Naive B cell (primary cell): ENCODE measurements around the gene SHB. TPM values are rescaled to one million over a fixed set of nuclear protein-coding genes. Genes with fewer than 3 reads are reported as not detected.
A peak's percentile ranks its signal among the peaks of the same experiment; 100 is the strongest.

ENCODE experiments used
- ATAC-seq, 2 donors: fragments of 150-1000 bp; cut with Tn5 transposase; 2 replicates each; pipeline ENCODE4 v1.10.0; 2021; ENCODE audit warnings: low read depth in 2 of 2, mild to moderate bottlenecking in 2 of 2, moderate library complexity in 2 of 2
- DNase-seq: peaks from one replicate; pipeline ENCODE4 v3.0.0; 2022
- H3K27ac Mint-ChIP-seq, 6 donors: one replicate each; pipeline ENCODE4 v1.8.0; 2020 to 2022; ENCODE audit warnings: mild to moderate bottlenecking in 6 of 6, mixed read lengths in 6 of 6, moderate library complexity in 5 of 6, inconsistent platforms in 2 of 6
- H3K27me3 Mint-ChIP-seq, 3 donors: one replicate each; pipeline ENCODE4 v1.8.0; 2021 to 2022; ENCODE audit warnings: mixed read lengths in 3 of 3, mild to moderate bottlenecking in 1 of 3
- H3K36me3 Mint-ChIP-seq, 2 donors: one replicate each; pipeline ENCODE4 v1.8.0; 2020 to 2022; ENCODE audit warnings: mixed read lengths in 2 of 2, inconsistent platforms in 1 of 2, mild to moderate bottlenecking in 1 of 2
- H3K4me1 Mint-ChIP-seq, 3 donors: one replicate each; pipeline ENCODE4 v1.8.0; 2020 to 2022; ENCODE audit warnings: mixed read lengths in 3 of 3, inconsistent platforms in 1 of 3, mild to moderate bottlenecking in 1 of 3, moderate library complexity in 1 of 3
- H3K4me3 Mint-ChIP-seq, 8 donors: one replicate each; pipeline ENCODE4 v1.8.0; 2020 to 2022; ENCODE audit warnings: mild to moderate bottlenecking in 8 of 8, mixed read lengths in 8 of 8, moderate library complexity in 8 of 8, inconsistent platforms in 2 of 8
- H3K9me3 Mint-ChIP-seq, 7 donors: one replicate each; pipeline ENCODE4 v1.8.0; 2020 to 2022; ENCODE audit warnings: mixed read lengths in 7 of 7, mild to moderate bottlenecking in 5 of 7, inconsistent platforms in 2 of 7, moderate library complexity in 1 of 7
- polyA plus RNA-seq, 6 donors: library from polyadenylated mRNA; unstranded; fragments of 300-500 nt; fragmentation: Illumina TruSeq; gene quantifications; one replicate each; pipeline ENCODE4 v1.2.3, GENCODE V29; 2021; ENCODE audit warnings: low read depth in 6 of 6

The SHB gene
- polyA plus RNA-seq, 6 donors from 2014 or later, result 0.17 to 0.55 (median 0.27) TPM

DNA sequence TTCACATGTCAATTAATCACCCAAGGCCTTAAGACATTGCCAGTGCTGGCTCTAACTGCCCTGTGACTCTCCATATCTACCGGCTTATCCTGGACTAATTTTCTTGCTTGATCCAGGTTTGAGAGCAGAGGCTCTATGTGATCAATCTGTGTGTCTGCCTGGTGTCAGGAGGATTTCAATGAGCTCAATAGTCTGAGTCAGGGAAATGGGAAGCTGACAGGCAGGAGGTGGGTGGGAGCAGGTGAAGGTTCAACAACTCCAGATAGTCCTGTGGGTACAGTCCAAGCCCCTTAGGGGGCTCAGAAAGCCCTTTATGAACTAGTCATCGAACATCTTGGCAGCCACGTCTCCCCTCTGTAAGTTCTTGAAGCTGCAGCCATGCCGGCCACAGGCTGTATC is 72.2 kb downstream of the SHB start:
- H3K36me3 Mint-ChIP-seq, result no peaks in the 10 kb centered on the region
- H3K27ac Mint-ChIP-seq, result no peak overlapping the region
- no peaks in the 10 kb centered on the region for H3K9me3 Mint-ChIP-seq
- H3K4me1 Mint-ChIP-seq, result peaks cover 10 to 26% (median 19%) of the 10 kb centered on the region in 3 donors
- DNase-seq, result no peak
- H3K27me3 Mint-ChIP-seq, result peaks cover 8 to 18% (median 12%) of the 10 kb centered on the region in 3 donors
- no peak overlapping the region for H3K4me3 Mint-ChIP-seq
- no peak for ATAC-seq

GRCh38 chr9:37995961-37996818 is 72.8 kb downstream of the SHB start:
- H3K4me3 Mint-ChIP-seq, result no peak overlapping the region
- H3K27me3 Mint-ChIP-seq, result peaks cover 8 to 18% (median 12%) of the 10 kb centered on the region in 3 donors
- ATAC-seq (no peak), DNase-seq (no peak)
- no peaks in the 10 kb centered on the region for H3K36me3 Mint-ChIP-seq
- H3K9me3 Mint-ChIP-seq, result no peaks in the 10 kb centered on the region
- no peak overlapping the region for H3K27ac Mint-ChIP-seq
- H3K4me1 Mint-ChIP-seq, result peaks cover 10 to 26% (median 19%) of the 10 kb centered on the region in 3 donors

GRCh38 chr9:37995348-37995737 is 73.7 kb downstream of the SHB start:
- H3K4me1 Mint-ChIP-seq, result peaks cover 10 to 26% (median 19%) of the 10 kb centered on the region in 3 donors
- H3K9me3 Mint-ChIP-seq, result no peaks in the 10 kb centered on the region
- H3K4me3 Mint-ChIP-seq, result no peak overlapping the region
- peaks cover 8 to 18% (median 12%) of the 10 kb centered on the region in 3 donors for H3K27me3 Mint-ChIP-seq
- DNase-seq (no peak), ATAC-seq (no peak)
- no peaks in the 10 kb centered on the region for H3K36me3 Mint-ChIP-seq
- peak overlapping the region in 1 of 6 donors; percentile 81 for H3K27ac Mint-ChIP-seq

DNA sequence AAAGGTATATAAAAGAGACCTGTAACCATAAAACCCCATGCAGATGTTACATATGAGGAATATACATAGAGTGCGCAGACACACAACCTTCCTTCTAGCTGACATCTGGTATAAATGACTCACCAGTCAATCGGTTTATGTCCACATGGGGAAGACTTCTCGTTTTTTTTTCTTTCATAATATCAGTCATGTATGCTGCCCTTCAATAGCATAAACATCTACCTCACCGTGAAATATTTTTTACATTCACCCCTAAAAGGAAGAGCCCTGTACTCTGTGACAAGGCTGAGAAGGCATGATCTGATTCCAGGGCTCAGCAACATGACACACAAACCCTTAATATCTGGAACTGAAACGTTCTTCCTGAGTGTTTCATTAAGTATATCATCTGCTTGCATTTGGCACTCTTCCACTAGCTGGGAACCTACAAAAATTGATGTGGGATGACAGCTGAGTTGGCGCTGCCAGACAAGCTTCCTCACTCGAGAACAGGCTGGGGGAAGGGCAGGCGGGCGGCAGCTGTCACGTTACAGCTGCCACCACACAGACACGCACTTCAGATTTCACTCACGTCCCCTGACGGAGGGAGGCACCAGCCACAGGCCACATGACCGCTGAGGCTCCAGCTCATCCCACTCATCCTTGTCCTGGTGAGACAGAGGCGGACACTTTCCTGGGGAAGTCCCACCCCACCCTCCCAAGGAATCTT is 74.2 kb downstream of the SHB start:
- peak overlapping the region in 2 of 6 donors; percentile 39 to 63 for H3K27ac Mint-ChIP-seq

DNA sequence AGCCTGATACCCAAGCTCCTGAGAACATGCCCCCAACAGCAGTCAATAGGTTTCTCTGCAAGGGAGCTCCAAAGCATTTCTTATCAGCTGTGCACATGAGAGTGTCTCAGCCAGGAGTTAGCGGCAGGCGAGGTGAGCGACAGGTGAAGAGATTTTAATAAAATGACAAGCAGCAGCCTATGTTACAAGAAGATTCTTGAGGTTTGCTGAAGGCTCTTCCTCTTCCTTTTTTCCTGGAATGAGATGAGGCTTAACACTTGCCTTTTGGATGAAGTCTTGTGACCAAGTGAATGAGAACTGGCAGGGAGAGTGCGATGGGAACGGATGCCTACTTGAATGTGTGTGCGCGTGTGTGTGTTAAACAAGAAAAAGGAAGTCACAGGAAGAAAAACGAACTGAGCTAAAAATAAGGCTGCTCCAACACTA is 76.1 kb downstream of the SHB start:
- peaks cover 8 to 18% (median 12%) of the 10 kb centered on the region in 3 donors for H3K27me3 Mint-ChIP-seq
- no peak overlapping the region for H3K4me3 Mint-ChIP-seq
- no peak for DNase-seq
- peak overlapping the region in 1 of 6 donors; percentile 18 for H3K27ac Mint-ChIP-seq
- H3K9me3 Mint-ChIP-seq, result no peaks in the 10 kb centered on the region
- H3K4me1 Mint-ChIP-seq, result peaks cover 8 to 26% (median 19%) of the 10 kb centered on the region in 3 donors
- no peak for ATAC-seq
- H3K36me3 Mint-ChIP-seq, result no peaks in the 10 kb centered on the region

More for the DNA sequence above, 74.2 kb downstream of the SHB start:
- ATAC-seq, result peak; percentile 49
- Mint-ChIP-seq H3K4me3 (no peak overlapping the region), H3K9me3 (no peaks in the 10 kb centered on the region), H3K27me3 (peaks cover 8 to 18% (median 12%) of the 10 kb centered on the region in 3 donors), H3K4me1 (peaks cover 8 to 26% (median 19%) of the 10 kb centered on the region in 3 donors), H3K36me3 (no peaks in the 10 kb centered on the region)
- peak; percentile 5 for DNase-seq

- no peaks in the 10 kb centered on the region for H3K36me3 Mint-ChIP-seq
- peaks cover 8 to 18% (median 8%) of the 10 kb centered on the region in 3 donors for H3K27me3 Mint-ChIP-seq
- no peak overlapping the region for H3K27ac Mint-ChIP-seq
- no peak overlapping the region for H3K4me3 Mint-ChIP-seq
- ATAC-seq (no peak), DNase-seq (no peak)
- no peaks in the 10 kb centered on the region for H3K9me3 Mint-ChIP-seq
- peaks cover 5 to 21% (median 19%) of the 10 kb centered on the region in 3 donors for H3K4me1 Mint-ChIP-seq
These were observed 78.5 kb downstream of the SHB start for GRCh38 chr9:37990404-37991015.

DNA sequence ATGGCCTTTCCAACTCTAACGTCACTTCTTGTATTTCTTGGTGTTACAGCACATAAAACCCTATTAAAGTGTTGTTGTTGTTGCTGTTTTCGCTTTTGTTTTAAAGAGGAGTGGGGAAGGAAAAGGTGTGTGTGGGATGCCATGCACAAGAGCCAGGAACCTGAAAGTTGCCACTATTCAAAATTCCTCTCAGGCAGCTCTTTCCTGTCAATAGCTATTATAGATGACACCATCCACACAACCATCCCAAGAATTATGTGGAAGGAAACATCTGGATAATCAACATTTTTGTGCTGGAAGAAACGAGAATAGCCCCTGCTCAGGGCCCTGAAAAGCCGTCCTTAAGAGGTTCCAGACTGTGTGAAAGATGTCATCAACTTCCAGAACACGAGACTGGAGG is 79.3 kb downstream of the SHB start:
- peaks cover 8 to 16% (median 8%) of the 10 kb centered on the region in 3 donors for H3K27me3 Mint-ChIP-seq
- no peaks in the 10 kb centered on the region for H3K9me3 Mint-ChIP-seq
- no peak for DNase-seq
- peaks cover 4 to 18% (median 15%) of the 10 kb centered on the region in 3 donors for H3K4me1 Mint-ChIP-seq
- no peak for ATAC-seq
- no peak overlapping the region for H3K4me3 Mint-ChIP-seq
- H3K27ac Mint-ChIP-seq, result no peak overlapping the region
- H3K36me3 Mint-ChIP-seq, result no peaks in the 10 kb centered on the region

GRCh38 chr9:37988602-37989001 is 80.4 kb downstream of the SHB start:
- Mint-ChIP-seq H3K4me1 (peaks cover 4 to 9% (median 9%) of the 10 kb centered on the region in 3 donors), H3K27me3 (peaks cover 7 to 8% (median 8%) of the 10 kb centered on the region in 3 donors), H3K4me3 (no peak overlapping the region), H3K36me3 (no peaks in the 10 kb centered on the region), H3K27ac (no peak overlapping the region), H3K9me3 (no peaks in the 10 kb centered on the region)
- ATAC-seq, result no peak
- DNase-seq, result no peak

DNA sequence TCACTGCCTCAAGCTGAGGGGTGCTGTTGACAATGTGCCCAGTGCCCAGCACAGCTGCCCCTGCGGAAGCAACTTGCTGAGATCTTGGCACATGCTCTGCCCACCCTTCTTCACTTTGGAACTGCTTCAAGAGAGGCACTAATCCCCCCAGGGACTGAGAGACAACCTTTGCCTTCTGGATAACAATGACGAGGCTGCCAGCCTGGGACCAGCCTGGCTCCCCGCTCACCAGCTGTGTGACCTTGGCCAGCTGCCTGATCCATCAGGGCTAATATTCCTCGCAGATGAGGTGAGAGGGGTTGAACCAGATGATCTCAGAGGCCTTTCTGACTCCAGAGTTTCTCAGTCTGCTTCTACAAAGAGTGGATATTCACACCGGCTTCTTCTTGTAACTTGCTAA is 81.0 kb downstream of the SHB start:
- H3K4me3 Mint-ChIP-seq, result no peak overlapping the region
- H3K27me3 Mint-ChIP-seq, result peaks cover 4 to 5% (median 4%) of the 10 kb centered on the region in 3 donors
- ATAC-seq (no peak), DNase-seq (no peak)
- peaks cover 2 to 7% (median 6%) of the 10 kb centered on the region in 3 donors for H3K4me1 Mint-ChIP-seq
- no peaks in the 10 kb centered on the region for H3K36me3 Mint-ChIP-seq
- peak overlapping the region in 1 of 6 donors; percentile 58 for H3K27ac Mint-ChIP-seq
- no peaks in the 10 kb centered on the region for H3K9me3 Mint-ChIP-seq

- Mint-ChIP-seq H3K27ac (peak overlapping the region in 1 of 6 donors; percentile 58), H3K4me1 (peaks cover 0 to 2% (median 1%) of the 10 kb centered on the region in 3 donors), H3K9me3 (no peaks in the 10 kb centered on the region)
These were observed 81.5 kb downstream of the SHB start for GRCh38 chr9:37987467-37987981.

GRCh38 chr9:37986771-37987258 is 82.2 kb downstream of the SHB start:
- Mint-ChIP-seq H3K36me3 (no peaks in the 10 kb centered on the region), H3K27me3 (no peaks in the 10 kb centered on the region), H3K27ac (peak overlapping the region in 1 of 6 donors; percentile 81), H3K4me3 (no peak overlapping the region), H3K4me1 (no peaks in the 10 kb centered on the region), H3K9me3 (no peaks in the 10 kb centered on the region)
- DNase-seq (no peak), ATAC-seq (no peak)

More at GRCh38 chr9:37987467-37987981, 81.5 kb downstream of the SHB start:
- no peak for DNase-seq
- Mint-ChIP-seq H3K27me3 (peaks cover 0 to under 1% (median 0%) of the 10 kb centered on the region in 3 donors), H3K4me3 (no peak overlapping the region), H3K36me3 (no peaks in the 10 kb centered on the region)
- no peak for ATAC-seq

- Mint-ChIP-seq H3K27me3 (no peaks in the 10 kb centered on the region), H3K27ac (peak overlapping the region in 1 of 6 donors; percentile 12), H3K4me1 (no peaks in the 10 kb centered on the region), H3K9me3 (no peaks in the 10 kb centered on the region), H3K36me3 (no peaks in the 10 kb centered on the region), H3K4me3 (peak overlapping the region in 1 of 8 donors; percentile 45)
- ATAC-seq (no peak), DNase-seq (no peak)
These were observed 83.0 kb downstream of the SHB start for GRCh38 chr9:37986001-37986400.
